GM12892 (cell line): ENCODE measurements around the gene SHISA9.
"Not testable (repeated sequence)": the region's sequence is repeated elsewhere in the genome, so short reads cannot be mapped to it uniquely, and the experiment has no call there.

ENCODE experiments used
- DNase-seq: peaks from one replicate; pipeline ENCODE4 v3.0.0; 2011; ENCODE audit not compliant: insufficient read length
- FAIRE-seq: peaks from 2 replicates; lab custom pipeline; 2011; peaks lifted over from hg19 to GRCh38; lab: Jason Lieb, UNC
- POLR2A ChIP-seq: IDR thresholded peaks from 2 replicates; pipeline ENCODE4 v1.6.1; 2011; ENCODE audit warnings: low read depth, low read length, control low read depth
- POLR2AphosphoS5 ChIP-seq: IDR thresholded peaks from 2 replicates; pipeline ENCODE4 v1.6.1; 2011; ENCODE audit warnings: low read depth, low read length, control low read depth
- TAF1 ChIP-seq: IDR thresholded peaks from 2 replicates; pipeline ENCODE4 v1.6.1; 2011; ENCODE audit warnings: low read depth, mild to moderate bottlenecking, control low read depth, low read length, borderline replicate concordance

Gene SHISA9

GRCh38 chr16:12900599-12901203 lies 697 bp upstream of the SHISA9 start:
- FAIRE-seq (no peak), DNase-seq (no peak)
- TF ChIP-seq POLR2AphosphoS5 = no peak
- no peak for TF ChIP-seq TAF1
- TF ChIP-seq POLR2A = no peak

DNA sequence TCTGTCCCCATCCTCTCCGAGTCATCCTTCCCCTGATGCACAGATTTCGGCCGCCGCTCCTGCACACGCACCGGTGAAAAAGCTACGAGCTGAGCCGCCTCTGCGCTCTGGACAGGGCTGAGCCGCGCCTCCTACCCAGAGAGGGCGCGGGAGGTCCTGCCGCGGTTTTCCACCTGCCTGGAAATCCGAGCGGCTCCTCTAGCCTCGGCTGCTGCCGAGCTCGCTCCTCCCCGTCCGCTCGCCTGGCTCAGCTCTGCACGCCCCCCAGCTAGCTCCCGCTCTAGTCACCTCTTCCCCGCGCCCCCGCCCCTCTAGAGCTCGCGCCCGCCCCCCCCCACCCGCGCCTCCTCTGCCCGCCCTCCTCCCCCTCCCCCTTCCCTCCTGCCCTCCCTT lies 198 bp upstream of the SHISA9 start:
- TF ChIP-seq TAF1 = no peak
- no peak for TF ChIP-seq POLR2AphosphoS5
- TF ChIP-seq POLR2A = no peak
- no peak for DNase-seq

GRCh38 chr16:12902511-12903372 lies 1.3 kb downstream of the SHISA9 start:
- DNase-seq (no peak), FAIRE-seq (no peak)
- TF ChIP-seq POLR2AphosphoS5 (no peak), TAF1 (no peak), POLR2A (no peak)

More for the DNA sequence above, 198 bp upstream of the SHISA9 start:
- FAIRE-seq = no peak

GRCh38 chr16:12903407-12904328 lies 2.3 kb downstream of the SHISA9 start:
- FAIRE-seq (no peak), DNase-seq (no peak)
- no peak for TF ChIP-seq POLR2AphosphoS5
- no peak for TF ChIP-seq TAF1
- no peak for TF ChIP-seq POLR2A

- DNase-seq (no peak), FAIRE-seq (no peak)
- TF ChIP-seq POLR2A (no peak), POLR2AphosphoS5 (no peak), TAF1 (no peak)
These were observed 2.9 kb downstream of the SHISA9 start for GRCh38 chr16:12904329-12904671.

- DNase-seq = no peak
- no peak for TF ChIP-seq POLR2A
- no peak for TF ChIP-seq TAF1
- no peak for TF ChIP-seq POLR2AphosphoS5
- FAIRE-seq = no peak
These were observed 4.9 kb downstream of the SHISA9 start for GRCh38 chr16:12906271-12906670.

GRCh38 chr16:12906765-12907516 lies 5.5 kb downstream of the SHISA9 start:
- no peak for FAIRE-seq

GRCh38 chr16:12907670-12908233 lies 6.4 kb downstream of the SHISA9 start:
- DNase-seq = no peak
- TF ChIP-seq TAF1 (no peak), POLR2AphosphoS5 (no peak), POLR2A (no peak)
- no peak for FAIRE-seq

More at GRCh38 chr16:12906765-12907516, 5.5 kb downstream of the SHISA9 start:
- TF ChIP-seq TAF1 (no peak), POLR2AphosphoS5 (no peak), POLR2A (no peak)
- no peak for DNase-seq

DNA sequence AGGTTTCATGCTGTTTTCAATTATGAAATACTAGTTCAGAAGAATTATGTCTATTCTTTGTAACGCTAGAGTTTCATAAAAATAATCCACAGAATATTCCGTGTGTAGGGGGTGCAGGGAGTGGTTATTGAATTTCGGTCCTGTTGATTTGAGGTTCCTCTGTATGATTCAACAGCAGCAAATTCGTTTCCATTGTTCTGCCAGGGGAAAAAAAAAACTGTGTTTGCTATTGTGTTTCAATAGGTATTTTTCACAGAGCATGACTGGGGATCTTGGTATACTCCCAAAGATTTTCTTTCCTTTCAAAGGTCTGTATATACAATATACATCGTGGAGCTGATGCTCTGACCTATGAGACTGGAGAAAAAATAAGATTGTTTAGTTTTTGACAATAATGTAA lies 15.8 kb downstream of the SHISA9 start:
- TF ChIP-seq TAF1 = no peak
- TF ChIP-seq POLR2A = no peak
- TF ChIP-seq POLR2AphosphoS5 = no peak
- FAIRE-seq (no peak), DNase-seq (no peak)

DNA sequence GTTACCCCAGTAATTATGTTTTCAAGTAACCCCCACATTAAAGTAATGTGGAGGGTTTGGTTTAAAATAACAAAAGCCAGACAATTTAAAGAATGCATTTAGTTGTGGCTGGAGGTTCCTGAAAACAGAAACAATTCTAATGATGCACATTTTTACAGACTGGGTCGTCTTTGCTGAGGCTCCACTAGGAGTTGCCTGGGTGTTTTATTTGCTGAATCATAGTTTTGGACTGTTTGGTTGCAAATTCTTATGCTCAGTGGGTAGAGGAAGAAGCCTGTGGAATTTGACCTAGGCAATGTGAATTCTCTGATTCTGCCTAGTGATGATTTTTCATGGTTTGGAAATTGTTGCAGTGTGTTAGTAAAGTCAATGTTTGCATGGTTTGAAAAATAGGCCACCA lies 16.3 kb downstream of the SHISA9 start:
- FAIRE-seq (no peak), DNase-seq (no peak)
- TF ChIP-seq TAF1 (no peak), POLR2AphosphoS5 (no peak), POLR2A (no peak)

DNA sequence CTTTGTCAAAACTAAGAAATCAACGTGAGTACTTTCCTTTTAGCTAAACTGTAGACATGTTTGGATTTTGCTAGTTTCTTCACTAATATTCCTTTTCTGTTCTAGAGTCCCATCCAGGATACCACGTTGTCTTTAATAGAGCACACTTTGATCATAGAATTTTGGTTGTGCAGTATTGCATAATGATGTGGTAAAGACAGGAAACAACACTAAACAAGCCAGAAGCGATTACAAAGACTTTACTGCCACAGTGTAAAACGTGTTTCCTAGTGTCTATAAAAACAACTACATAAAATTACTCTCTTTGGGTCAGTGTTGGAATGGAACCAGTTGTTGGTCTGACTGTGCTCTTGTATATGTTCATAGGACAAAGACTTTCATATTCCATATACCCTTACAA lies 19.3 kb downstream of the SHISA9 start:
- TF ChIP-seq POLR2A (no peak), TAF1 (no peak), POLR2AphosphoS5 (no peak)
- FAIRE-seq (no peak), DNase-seq (no peak)

DNA sequence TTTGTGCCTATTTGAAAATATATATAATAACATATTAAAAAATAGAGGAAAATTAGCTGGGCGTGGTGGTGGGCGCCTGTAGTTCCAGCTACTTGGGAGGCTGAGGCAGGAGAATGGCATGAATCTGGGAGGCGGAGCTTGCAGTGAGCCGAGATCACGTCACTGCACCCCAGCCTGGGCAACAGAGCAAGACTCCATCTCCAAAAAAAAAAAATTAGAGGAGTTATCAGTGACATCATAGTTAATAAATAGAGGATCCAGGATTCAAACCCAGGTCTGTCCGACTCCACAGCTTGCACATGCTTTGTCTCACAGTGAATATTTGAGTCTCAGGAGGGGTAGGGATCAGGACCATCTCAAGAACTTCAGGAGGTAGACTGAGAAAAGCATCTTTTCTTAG lies 22.2 kb downstream of the SHISA9 start:
- not testable (repeated sequence) for DNase-seq, FAIRE-seq
